HepG2 (cell line): ENCODE data around the gene BIK.

Experiments
- EZH2 ChIP-seq: conservative IDR thresholded peaks from 2 replicates; pipeline ENCODE4 v1.6.1; 2012; ENCODE audit warnings: mild to moderate bottlenecking, low read depth, low read length, moderate library complexity
- MXI1 ChIP-seq: IDR thresholded peaks from 3 replicates; pipeline ENCODE4 v1.6.1; 2012; ENCODE audit warnings: low read depth, low read length, inconsistent platforms, borderline replicate concordance
- NR1H2 ChIP-seq: sonication (generic); formaldehyde crosslinking; IDR thresholded peaks from 2 replicates; pipeline ENCODE4 v1.8.1; 2022; ENCODE audit warnings: low read depth, missing genetic modification reagents, borderline replicate concordance
- RFX5 ChIP-seq: IDR thresholded peaks from 2 replicates; pipeline ENCODE4 v1.6.1; 2011; ENCODE audit warnings: low read depth, low read length, improper control_type of control experiment
- SMARCC2 ChIP-seq: fragments of 450-650 bp; IDR thresholded peaks from 2 replicates; pipeline ENCODE4 v1.6.1; 2017; ENCODE audit warnings: antibody characterized with exemption, mild to moderate bottlenecking
- YY1 ChIP-seq: IDR thresholded peaks from 2 replicates; pipeline ENCODE4 v1.6.1; 2011; ENCODE audit warnings: low read length, low read depth, moderate library complexity, mild to moderate bottlenecking; ENCODE audit not compliant: insufficient read depth, insufficient replicate concordance
- ZFP1 ChIP-seq: IDR thresholded peaks from 2 replicates; pipeline ENCODE4 v1.6.1; 2016
- ZNF331 ChIP-seq: sonication (generic); formaldehyde crosslinking; IDR thresholded peaks from 2 replicates; pipeline ENCODE4 v1.4.0; 2020; ENCODE audit warnings: missing genetic modification reagents
- ZNF839 ChIP-seq: sonication (generic); formaldehyde crosslinking; IDR thresholded peaks from 2 replicates; pipeline ENCODE4 v1.4.0; 2020; ENCODE audit warnings: missing genetic modification reagents, mild to moderate bottlenecking, borderline replicate concordance
- TF ChIP-seq, protein P1 (sequence below): IDR thresholded peaks from 2 replicates; pipeline ENCODE4 v1.6.1; 2016; ENCODE audit warnings: mild to moderate bottlenecking, missing biosample characterization, missing genetic modification reagents
- TF ChIP-seq, protein P2 (sequence below): sonication (generic); formaldehyde crosslinking; IDR thresholded peaks from 2 replicates; pipeline ENCODE4 v1.5.0; 2020; ENCODE audit warnings: mild to moderate bottlenecking, missing genetic modification reagents, moderate library complexity
- TF ChIP-seq, protein P3 (sequence below): sonication (generic); formaldehyde crosslinking; IDR thresholded peaks from 2 replicates; pipeline ENCODE4 v1.4.0; 2020; ENCODE audit warnings: missing genetic modification reagents, borderline replicate concordance
- TF ChIP-seq, protein P4 (sequence below): sonication (generic); formaldehyde crosslinking; IDR thresholded peaks from 2 replicates; pipeline ENCODE4 v1.4.0; 2020; ENCODE audit warnings: missing genetic modification reagents

DNA sequence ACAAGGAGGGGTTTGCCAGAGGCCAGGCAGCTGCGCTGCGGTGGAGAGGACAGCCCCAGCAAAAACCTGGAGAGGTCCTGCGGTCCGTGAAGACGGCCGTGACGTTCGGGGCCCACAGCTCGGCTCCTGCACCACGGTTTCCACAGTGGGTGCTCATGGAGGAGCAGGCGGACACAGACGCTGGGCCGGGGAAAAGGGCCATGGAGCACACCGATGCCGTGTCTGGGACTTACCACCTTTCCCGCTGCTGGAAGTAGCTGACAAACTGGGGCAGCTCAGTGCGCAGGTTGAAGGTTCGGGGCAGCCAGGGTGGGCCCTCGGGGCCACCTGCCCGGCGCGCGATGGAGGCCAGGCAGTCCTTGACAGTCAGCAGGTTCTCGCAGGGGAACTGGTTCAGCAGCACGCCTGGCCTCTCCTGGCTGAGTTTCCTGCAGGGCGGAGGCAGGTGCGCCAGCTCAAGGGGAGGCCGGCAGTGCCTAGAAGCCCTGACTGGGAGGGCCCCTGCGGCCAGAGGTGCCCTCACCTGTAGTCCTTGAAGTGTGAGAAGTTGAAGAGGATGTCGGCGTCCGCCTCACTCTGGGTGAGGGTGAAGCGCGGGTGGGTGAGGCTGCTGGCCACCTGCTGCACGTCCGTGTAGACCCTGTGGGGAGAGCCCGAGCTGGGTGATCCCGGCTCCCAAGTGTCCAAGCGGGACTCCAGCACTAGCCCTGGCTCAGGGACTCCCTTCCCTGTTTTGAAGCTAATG lies 63.6 kb downstream of the BIK start:
- TF ChIP-seq ZNF331 (CRISPR knock-in tag) (no peak), NR1H2 (CRISPR knock-in tag) (no peak), EZH2 (no peak), SMARCC2 (no peak), MXI1 (no peak), RFX5 (no peak), ZFP1 (CRISPR knock-in tag) (no peak), YY1 (no peak), ZNF839 (CRISPR knock-in tag) (no peak)
- TF ChIP-seq, protein P1, sequence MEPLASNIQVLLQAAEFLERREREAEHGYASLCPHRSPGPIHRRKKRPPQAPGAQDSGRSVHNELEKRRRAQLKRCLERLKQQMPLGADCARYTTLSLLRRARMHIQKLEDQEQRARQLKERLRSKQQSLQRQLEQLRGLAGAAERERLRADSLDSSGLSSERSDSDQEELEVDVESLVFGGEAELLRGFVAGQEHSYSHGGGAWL (CRISPR knock-in tag) = no peak
- TF ChIP-seq, protein P2, sequence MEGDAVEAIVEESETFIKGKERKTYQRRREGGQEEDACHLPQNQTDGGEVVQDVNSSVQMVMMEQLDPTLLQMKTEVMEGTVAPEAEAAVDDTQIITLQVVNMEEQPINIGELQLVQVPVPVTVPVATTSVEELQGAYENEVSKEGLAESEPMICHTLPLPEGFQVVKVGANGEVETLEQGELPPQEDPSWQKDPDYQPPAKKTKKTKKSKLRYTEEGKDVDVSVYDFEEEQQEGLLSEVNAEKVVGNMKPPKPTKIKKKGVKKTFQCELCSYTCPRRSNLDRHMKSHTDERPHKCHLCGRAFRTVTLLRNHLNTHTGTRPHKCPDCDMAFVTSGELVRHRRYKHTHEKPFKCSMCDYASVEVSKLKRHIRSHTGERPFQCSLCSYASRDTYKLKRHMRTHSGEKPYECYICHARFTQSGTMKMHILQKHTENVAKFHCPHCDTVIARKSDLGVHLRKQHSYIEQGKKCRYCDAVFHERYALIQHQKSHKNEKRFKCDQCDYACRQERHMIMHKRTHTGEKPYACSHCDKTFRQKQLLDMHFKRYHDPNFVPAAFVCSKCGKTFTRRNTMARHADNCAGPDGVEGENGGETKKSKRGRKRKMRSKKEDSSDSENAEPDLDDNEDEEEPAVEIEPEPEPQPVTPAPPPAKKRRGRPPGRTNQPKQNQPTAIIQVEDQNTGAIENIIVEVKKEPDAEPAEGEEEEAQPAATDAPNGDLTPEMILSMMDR (CRISPR knock-in tag) = no peak
- TF ChIP-seq, protein P3, sequence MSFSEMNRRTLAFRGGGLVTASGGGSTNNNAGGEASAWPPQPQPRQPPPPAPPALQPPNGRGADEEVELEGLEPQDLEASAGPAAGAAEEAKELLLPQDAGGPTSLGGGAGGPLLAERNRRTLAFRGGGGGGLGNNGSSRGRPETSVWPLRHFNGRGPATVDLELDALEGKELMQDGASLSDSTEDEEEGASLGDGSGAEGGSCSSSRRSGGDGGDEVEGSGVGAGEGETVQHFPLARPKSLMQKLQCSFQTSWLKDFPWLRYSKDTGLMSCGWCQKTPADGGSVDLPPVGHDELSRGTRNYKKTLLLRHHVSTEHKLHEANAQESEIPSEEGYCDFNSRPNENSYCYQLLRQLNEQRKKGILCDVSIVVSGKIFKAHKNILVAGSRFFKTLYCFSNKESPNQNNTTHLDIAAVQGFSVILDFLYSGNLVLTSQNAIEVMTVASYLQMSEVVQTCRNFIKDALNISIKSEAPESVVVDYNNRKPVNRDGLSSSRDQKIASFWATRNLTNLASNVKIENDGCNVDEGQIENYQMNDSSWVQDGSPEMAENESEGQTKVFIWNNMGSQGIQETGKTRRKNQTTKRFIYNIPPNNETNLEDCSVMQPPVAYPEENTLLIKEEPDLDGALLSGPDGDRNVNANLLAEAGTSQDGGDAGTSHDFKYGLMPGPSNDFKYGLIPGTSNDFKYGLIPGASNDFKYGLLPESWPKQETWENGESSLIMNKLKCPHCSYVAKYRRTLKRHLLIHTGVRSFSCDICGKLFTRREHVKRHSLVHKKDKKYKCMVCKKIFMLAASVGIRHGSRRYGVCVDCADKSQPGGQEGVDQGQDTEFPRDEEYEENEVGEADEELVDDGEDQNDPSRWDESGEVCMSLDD (CRISPR knock-in tag) = no peak
- TF ChIP-seq, protein P4, sequence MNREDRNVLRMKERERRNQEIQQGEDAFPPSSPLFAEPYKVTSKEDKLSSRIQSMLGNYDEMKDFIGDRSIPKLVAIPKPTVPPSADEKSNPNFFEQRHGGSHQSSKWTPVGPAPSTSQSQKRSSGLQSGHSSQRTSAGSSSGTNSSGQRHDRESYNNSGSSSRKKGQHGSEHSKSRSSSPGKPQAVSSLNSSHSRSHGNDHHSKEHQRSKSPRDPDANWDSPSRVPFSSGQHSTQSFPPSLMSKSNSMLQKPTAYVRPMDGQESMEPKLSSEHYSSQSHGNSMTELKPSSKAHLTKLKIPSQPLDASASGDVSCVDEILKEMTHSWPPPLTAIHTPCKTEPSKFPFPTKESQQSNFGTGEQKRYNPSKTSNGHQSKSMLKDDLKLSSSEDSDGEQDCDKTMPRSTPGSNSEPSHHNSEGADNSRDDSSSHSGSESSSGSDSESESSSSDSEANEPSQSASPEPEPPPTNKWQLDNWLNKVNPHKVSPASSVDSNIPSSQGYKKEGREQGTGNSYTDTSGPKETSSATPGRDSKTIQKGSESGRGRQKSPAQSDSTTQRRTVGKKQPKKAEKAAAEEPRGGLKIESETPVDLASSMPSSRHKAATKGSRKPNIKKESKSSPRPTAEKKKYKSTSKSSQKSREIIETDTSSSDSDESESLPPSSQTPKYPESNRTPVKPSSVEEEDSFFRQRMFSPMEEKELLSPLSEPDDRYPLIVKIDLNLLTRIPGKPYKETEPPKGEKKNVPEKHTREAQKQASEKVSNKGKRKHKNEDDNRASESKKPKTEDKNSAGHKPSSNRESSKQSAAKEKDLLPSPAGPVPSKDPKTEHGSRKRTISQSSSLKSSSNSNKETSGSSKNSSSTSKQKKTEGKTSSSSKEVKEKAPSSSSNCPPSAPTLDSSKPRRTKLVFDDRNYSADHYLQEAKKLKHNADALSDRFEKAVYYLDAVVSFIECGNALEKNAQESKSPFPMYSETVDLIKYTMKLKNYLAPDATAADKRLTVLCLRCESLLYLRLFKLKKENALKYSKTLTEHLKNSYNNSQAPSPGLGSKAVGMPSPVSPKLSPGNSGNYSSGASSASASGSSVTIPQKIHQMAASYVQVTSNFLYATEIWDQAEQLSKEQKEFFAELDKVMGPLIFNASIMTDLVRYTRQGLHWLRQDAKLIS (CRISPR knock-in tag) = no peak
